ENCODE data around the gene HELZ. TPM values are rescaled to one million over a fixed set of nuclear protein-coding genes. Genes with fewer than 3 reads are reported as not detected.

HELZ gene
- total and polyA plus RNA-seq, 2 of the 8 experiments (the other 6 are each of a cell fraction or from before 2014, with no cell fraction given), result 10.0 to 48.7 TPM

DNA sequence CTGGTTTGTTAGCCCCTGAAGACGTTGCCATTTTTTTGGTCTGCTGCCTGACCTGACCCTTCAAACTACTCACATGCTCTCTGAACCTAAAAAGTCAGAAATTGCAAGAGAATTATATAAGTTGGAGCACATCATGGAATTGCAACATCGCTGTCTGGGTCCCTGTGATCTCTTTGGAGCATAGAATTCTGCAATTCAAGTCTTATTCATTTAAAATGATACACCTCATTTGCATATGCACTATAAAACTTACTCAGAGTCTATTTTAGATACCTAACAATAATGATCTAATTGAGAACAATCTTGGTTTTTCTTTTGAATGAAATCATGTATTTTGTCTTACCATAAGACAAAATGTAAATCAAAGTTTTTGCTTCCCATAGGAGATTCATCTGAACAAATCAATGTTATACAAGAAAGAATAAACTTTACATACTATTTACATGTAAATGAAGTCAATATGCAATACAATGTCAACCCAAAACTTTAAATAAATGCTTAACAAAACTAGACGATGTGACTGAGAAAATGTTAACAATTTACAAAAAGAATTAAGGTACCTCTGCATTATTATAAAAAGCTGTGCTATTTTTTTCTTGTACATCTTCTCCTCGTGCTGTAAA is 99.7 kb downstream of the HELZ start:
- CTCF ChIA-PET (ENCODE audit: partially characterized antibody), result no interaction called here
- no peak overlapping the region for H3K56ac ChIP-seq (replicated peaks; ENCODE audit: insufficient read length, low read depth, low read length)

More for the DNA sequence above, 99.7 kb downstream of the HELZ start:
- POLR2A ChIA-PET (ENCODE audit: partially characterized antibody), result no interaction called here
- H3K18ac ChIP-seq (ENCODE audit: extremely low read depth, low read length), result no peak overlapping the region
- no peak overlapping the region for H2AK5ac ChIP-seq (ENCODE audit: low read depth, low read length)
- H4K5ac ChIP-seq (ENCODE audit: insufficient read length, low read depth, low read length), result no peak overlapping the region
- no peak overlapping the region for H3K23ac ChIP-seq (ENCODE audit: insufficient read length)
- H2BK20ac ChIP-seq (ENCODE audit: low read length), result no peak overlapping the region
- no peaks in the 10 kb centered on the region for H4K20me1 ChIP-seq (replicated peaks in 1 of 2; ENCODE audit: control insufficient read depth in 1 of 2, insufficient read depth in 2 of 2, low read length in 2 of 2)
- peaks cover 0 to 23% (median 6%) of the 10 kb centered on the region in 4 experiments; a peak in 5 of 8 replicates for H3K36me3 ChIP-seq (ENCODE audit: control insufficient read depth in 2 of 4, insufficient read depth in 4 of 4, low read length in 3 of 4)
- no peak overlapping the region; a peak in 1 of 4 replicates for H3K4me2 ChIP-seq (ENCODE audit: insufficient read depth in 1 of 2, low read depth in 2 of 2, low read length in 2 of 2)
- no peak for FAIRE-seq
- no peak overlapping the region for H3K27ac ChIP-seq (ENCODE audit: low read depth, low read length)
- no peak overlapping the region for H3K4me3 ChIP-seq (ENCODE audit: extremely low read depth in 1 of 4, insufficient read depth in 2 of 4, low read depth in 3 of 4, low read length in 4 of 4)
- H3K27me3 ChIP-seq (replicated peaks in 1 of 4; ENCODE audit: control insufficient read depth in 3 of 4, extremely low read depth in 1 of 4, insufficient read depth in 3 of 4, low read length in 3 of 4), result no peaks in the 10 kb centered on the region
- H2BK120ac ChIP-seq (replicated peaks; ENCODE audit: low read depth, low read length), result no peak overlapping the region
- no peaks in the 10 kb centered on the region for H3K23me2 ChIP-seq (ENCODE audit: low read depth, low read length)
- H2BK12ac ChIP-seq (ENCODE audit: low read depth, low read length), result no peak overlapping the region
- peaks cover 0 to 9% (median 1%) of the 10 kb centered on the region in 4 experiments; a peak in 4 of 7 replicates for H3K4me1 ChIP-seq (replicated peaks in 1 of 4; ENCODE audit: control insufficient read depth in 3 of 4, insufficient read depth in 4 of 4, low read length in 3 of 4)
- H3K79me2 ChIP-seq (ENCODE audit: control insufficient read depth in 1 of 2, insufficient read depth in 2 of 2, low read length in 2 of 2), result no peaks in the 10 kb centered on the region
- no peak overlapping the region for H2AFZ ChIP-seq (ENCODE audit: low read length)
- no peak for DNase-seq (ENCODE audit: low read depth in 1 of 2, low spot score in 2 of 2)
- H4K91ac ChIP-seq (replicated peaks; ENCODE audit: insufficient read length, low read length), result no peak overlapping the region
- 65% methylated on average over 4 of the region's 4 CpGs; no CpG with 5 or more reads in 1 of the 2 experiments for WGBS, 2 experiments (ENCODE audit: extremely low coverage in 1 of 2, insufficient coverage in 1 of 2, insufficient read length in 1 of 2, insufficient replicate concordance in 2 of 2, low coverage in 1 of 2, low lambda C conversion rate in 2 of 2, missing lambda C conversion rate in 1 of 2)
- H2BK15ac ChIP-seq (ENCODE audit: low read length), result no peak overlapping the region
- no peaks in the 10 kb centered on the region for H3K9me3 ChIP-seq (ENCODE audit: insufficient read depth in 2 of 2, low read depth in 1 of 2, low read length in 1 of 2)
- peak overlapping the region; percentile 57 for H3K4ac ChIP-seq (replicated peaks; ENCODE audit: insufficient read length, low read depth, low read length)
- H4K8ac ChIP-seq (ENCODE audit: extremely low read depth, insufficient read depth, low read length), result no peak overlapping the region
- no peaks in the 10 kb centered on the region for H3K79me1 ChIP-seq (ENCODE audit: low read depth, low read length)
- H3K9ac ChIP-seq (replicated peaks in 1 of 4; ENCODE audit: extremely low read depth in 1 of 4, low read depth in 3 of 4, low read length in 3 of 4), result no peak overlapping the region
- H3K14ac ChIP-seq (ENCODE audit: insufficient read length), result no peak overlapping the region
- H2BK5ac ChIP-seq (ENCODE audit: low read depth, low read length), result no peak overlapping the region
